Right lobe of liver (tissue), 6 donors: ENCODE measurements around the gene HMGN4. TPM values are rescaled to one million over a fixed set of nuclear protein-coding genes. Genes with fewer than 3 reads are reported as not detected.

Experiments used
- ATAC-seq, 4 donors: fragments of 200-7000 bp; cut with Tn5 transposase; one replicate each; pipeline ENCODE4 v1.9.1; 2020; ENCODE audit warnings: mild to moderate bottlenecking in 4 of 4, moderate library complexity in 4 of 4
- DNase-seq, 3 donors: peaks; one replicate each; pipeline ENCODE4 v3.0.0-alpha.2; 2020
- H3K27ac ChIP-seq, 3 donors: fragments of 200-600 bp; one replicate each; pipeline ENCODE4 v1.8.0; 2022
- H3K27me3 ChIP-seq, 2 donors: fragments of 200-600 bp; one replicate each; pipeline ENCODE4 v1.8.0; 2022
- H3K36me3 ChIP-seq, 4 donors: fragments of 200-600 bp; sonication (generic) in 1 of 4; one replicate each; pipeline versions ENCODE4 v1.5.1 to v1.8.0; 2017 to 2022; ENCODE audit warnings: control low read depth in 1 of 4
- H3K4me1 ChIP-seq, 4 donors: fragments of 200-600 bp; sonication (generic) in 1 of 4; one replicate each; pipeline versions ENCODE4 v1.5.1 to v1.8.0; 2017 to 2022; ENCODE audit warnings: control low read depth in 1 of 4
- H3K4me3 ChIP-seq, 3 donors: fragments of 200-600 bp; one replicate each; pipeline ENCODE4 v1.8.0; 2022
- H3K9me3 ChIP-seq, 4 donors: fragments of 200-600 bp; sonication (generic) in 1 of 4; one replicate each; pipeline versions ENCODE4 v1.5.1 to v1.8.0; 2017 to 2022; ENCODE audit warnings: control low read depth in 1 of 4
- POLR2A ChIP-seq: fragments of 450-650 bp; IDR thresholded peaks from one replicate; pipeline ENCODE4 v1.6.1; 2017; ENCODE audit warnings: antibody characterized with exemption, mild to moderate bottlenecking
- WGBS: methylation state at CpG from one replicate; pipeline ENCODE4 v1.1.6; 2018; ENCODE audit warnings: low coverage, low lambda C conversion rate; ENCODE audit not compliant: insufficient coverage; ENCODE audit errors: missing lambda C conversion rate; 5-methylcytosine and 5-hydroxymethylcytosine counted together
- intact Hi-C, 2 donors: fragments of 100-400 bp; cut with DNase I; formaldehyde crosslinking; loops; one replicate each; pipeline versions ENCODE4 v1.11.2 to v1.14.1; 2022
- long read RNA-seq: library from polyadenylated mRNA; unstranded; transcript quantifications from one replicate; pipeline ENCODE4 v2.0.0, GENCODE V29; 2019
- total RNA-seq, 6 experiments: library from RNA; depleted of rRNA in 2 of 6; stranded (reverse); fragments of >200 nt in 2 of 6; fragmentation: NEBNext Ultra II Directional in 3 of 6; extraction: Animal tissue kit (Norgen Biotek cat#: 25700) in 3 of 6; gene quantifications; one replicate each; pipeline versions ENCODE4 v1.1.0 to v1.2.4, GENCODE V29; 2016 to 2023
- TF ChIP-seq, protein P1 (sequence below), 4 donors: fragments of 200-600 bp in 3 of 4; fragments of 450-650 bp in 1 of 4; IDR thresholded peaks; one replicate each; pipeline versions ENCODE4 v1.5.1 to v1.8.0; 2016 to 2022; ENCODE audit warnings: antibody characterized with exemption in 4 of 4, mild to moderate bottlenecking in 2 of 4
- donor health status: DM: no; HTN: yes; CAD: no.
- donor health status: DM: no; HTN: no; CAD: no.
- donor health status: DM: no; HTN: no; CAD: no.
- donor health status: DM: no; HTN: yes; CAD: no.
- donor health status: DM: no; HTN: yes; CAD: no.

HMGN4 gene
- 10 to 100 TPM in 3 of 6 experiments, 1 to 10 TPM in 3; 5.8 to 13.2 (median 9.1) TPM for total RNA-seq
- long read RNA-seq, partial matches to known transcripts: 0 of 4 reads
- long read RNA-seq, other reads (novel, unspliced or antisense): 0 of 4 reads

DNA sequence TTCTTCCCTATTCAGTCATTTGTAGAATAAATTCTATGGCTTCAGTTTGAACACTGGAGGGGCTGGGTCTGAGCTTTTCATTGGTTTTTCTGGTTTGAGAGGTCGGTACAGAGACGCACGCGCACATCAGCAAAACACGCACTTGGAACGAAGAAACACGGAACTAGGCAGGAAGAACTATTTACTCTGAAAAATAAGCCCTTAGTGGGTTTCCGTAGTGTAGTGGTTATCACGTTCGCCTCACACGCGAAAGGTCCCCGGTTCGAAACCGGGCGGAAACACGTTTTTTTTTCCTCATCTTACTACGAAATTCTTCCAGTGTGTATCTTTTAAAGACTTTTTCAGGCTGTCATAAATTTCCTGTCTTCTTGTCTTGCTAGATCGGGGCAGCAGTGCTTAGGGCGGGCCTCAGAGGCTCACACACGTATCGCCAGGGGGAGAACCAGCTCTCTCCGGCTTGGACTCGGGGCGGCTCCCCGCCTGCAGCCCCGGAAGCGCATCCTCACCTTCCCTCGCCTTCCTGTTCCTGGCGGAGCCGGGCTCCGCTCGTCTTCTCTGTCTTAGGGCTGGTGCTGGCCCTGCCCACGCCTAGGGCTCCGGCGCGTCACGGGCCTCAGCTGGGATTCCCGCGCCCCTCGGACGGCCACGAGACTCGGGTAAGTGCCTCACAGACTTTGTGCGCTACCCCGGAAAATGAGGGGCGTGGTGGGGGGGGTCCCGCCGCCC, at the start of gene HMGN4:
HMGN4 (plus strand) TSS at position 521 of the 726 bp plus-strand sequence. CDS start 6,841 bp downstream, outside the sequence.
- WGBS: 0% methylated on average over 18 of the region's 49 CpGs
- H3K36me3 ChIP-seq: no peaks in the 10 kb centered on the region
- intact Hi-C loops: no loop called here

DNA sequence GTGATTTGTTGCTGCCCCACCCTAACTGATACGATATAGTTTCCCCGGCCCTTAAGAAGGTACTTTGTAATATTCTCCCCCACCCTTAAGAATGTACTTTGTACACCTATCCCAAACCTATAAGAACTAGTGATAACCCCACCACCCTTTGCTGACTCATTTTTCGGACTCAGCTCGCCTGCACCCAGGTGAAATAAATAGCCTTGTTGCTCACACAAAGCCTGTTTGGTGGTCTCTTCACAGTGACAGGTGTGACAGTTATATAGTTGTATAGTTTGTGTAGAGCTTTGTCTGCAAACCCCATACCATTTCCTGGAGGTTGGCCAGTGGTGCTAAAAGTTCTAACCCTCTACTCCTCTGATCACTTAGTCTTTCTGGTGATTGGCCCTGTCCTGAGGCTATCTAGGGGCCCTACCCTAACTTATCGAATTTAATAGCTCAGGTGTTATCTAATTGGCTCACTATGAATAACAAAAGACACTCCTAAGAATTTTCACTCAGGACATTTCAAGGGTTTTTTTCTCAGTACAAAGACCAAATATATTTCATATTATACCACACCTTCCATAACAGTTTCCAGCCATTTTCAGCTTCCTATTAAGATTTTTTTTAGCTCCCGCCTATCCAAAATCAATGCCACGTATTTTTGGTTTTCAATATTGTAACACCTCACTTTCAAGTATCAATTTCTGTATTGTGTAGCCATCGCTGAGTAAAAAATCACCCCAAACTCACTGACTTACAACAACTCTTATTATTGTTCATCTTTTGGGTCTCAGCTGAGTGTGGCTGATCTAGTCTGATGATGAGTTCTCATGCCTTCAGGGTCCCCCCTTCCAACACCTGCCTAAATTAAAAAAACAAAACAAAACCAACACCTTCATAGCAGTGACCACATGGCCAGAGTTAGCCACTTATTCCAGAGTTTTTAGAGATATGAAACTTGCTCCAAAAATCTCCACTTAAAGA, 47.9 kb upstream of the HMGN4 start:
- DNase-seq: no peak
- Histone ChIP-seq H3K36me3 (no peaks in the 10 kb centered on the region), H3K27ac (no peak overlapping the region), H3K4me3 (no peak overlapping the region), H3K4me1 (no peaks in the 10 kb centered on the region), H3K27me3 (no peaks in the 10 kb centered on the region), H3K9me3 (peaks cover 0 to 2% (median 0%) of the 10 kb centered on the region in 4 donors)
- 80% methylated on average over 8 of the region's 8 CpGs for WGBS
- intact Hi-C loops: no loop called here
- no peak for TF ChIP-seq POLR2A
- TF ChIP-seq, protein P1, sequence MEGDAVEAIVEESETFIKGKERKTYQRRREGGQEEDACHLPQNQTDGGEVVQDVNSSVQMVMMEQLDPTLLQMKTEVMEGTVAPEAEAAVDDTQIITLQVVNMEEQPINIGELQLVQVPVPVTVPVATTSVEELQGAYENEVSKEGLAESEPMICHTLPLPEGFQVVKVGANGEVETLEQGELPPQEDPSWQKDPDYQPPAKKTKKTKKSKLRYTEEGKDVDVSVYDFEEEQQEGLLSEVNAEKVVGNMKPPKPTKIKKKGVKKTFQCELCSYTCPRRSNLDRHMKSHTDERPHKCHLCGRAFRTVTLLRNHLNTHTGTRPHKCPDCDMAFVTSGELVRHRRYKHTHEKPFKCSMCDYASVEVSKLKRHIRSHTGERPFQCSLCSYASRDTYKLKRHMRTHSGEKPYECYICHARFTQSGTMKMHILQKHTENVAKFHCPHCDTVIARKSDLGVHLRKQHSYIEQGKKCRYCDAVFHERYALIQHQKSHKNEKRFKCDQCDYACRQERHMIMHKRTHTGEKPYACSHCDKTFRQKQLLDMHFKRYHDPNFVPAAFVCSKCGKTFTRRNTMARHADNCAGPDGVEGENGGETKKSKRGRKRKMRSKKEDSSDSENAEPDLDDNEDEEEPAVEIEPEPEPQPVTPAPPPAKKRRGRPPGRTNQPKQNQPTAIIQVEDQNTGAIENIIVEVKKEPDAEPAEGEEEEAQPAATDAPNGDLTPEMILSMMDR (IDR thresholded peaks at IDR 0.05): no peak
- no peak for ATAC-seq

More for the DNA sequence above, at the start of gene HMGN4:
- H3K4me3 ChIP-seq: peak within 1 kb of the TSS; percentile 71 to 81 (median 75)
- peak; percentile 75 to 82 (median 81) for DNase-seq
- H3K27me3 ChIP-seq: no peaks in the 10 kb centered on the region
- peak; percentile 80 to 84 (median 82) for ATAC-seq
- H3K27ac ChIP-seq: peak within 1 kb of the TSS; percentile 65 to 82 (median 81)
- TF ChIP-seq, protein P1 (IDR thresholded peaks at IDR 0.05): no peak
- peak; percentile 56 for TF ChIP-seq POLR2A
- peaks cover 0 to 11% (median 2%) of the 10 kb centered on the region in 4 donors for H3K4me1 ChIP-seq
- H3K9me3 ChIP-seq: no peaks in the 10 kb centered on the region

DNA sequence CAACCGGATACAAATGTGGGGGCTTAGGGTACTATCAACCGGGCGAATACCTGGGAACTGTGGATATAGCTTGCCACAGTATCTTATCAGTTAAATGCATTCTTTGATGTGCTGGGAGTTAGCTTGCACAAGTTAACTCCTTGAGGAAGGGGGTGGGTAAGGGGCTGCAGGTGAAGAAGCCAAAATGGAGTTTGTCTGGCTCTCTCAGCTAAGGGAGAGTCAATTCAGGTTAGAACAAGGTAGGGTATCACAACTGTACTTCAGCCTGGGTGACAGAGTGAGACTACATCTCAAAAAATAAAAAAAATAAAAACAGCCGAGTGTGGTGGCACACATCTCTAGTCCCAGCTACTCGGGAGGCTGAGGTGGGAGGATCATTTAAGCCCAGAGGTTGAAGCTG, 46.6 kb upstream of the HMGN4 start:
- intact Hi-C loops: no loop called here
- H3K4me3 ChIP-seq: no peak overlapping the region
- WGBS: 74% methylated on average over 5 of the region's 5 CpGs
- DNase-seq (no peak), ATAC-seq (no peak)
- H3K27ac ChIP-seq: no peak overlapping the region
- TF ChIP-seq, protein P1 (IDR thresholded peaks at IDR 0.05): no peak
- no peak for TF ChIP-seq POLR2A
- H3K36me3 ChIP-seq: no peaks in the 10 kb centered on the region
- peaks cover 0 to 2% (median 0%) of the 10 kb centered on the region in 4 donors for H3K9me3 ChIP-seq
- H3K4me1 ChIP-seq: no peaks in the 10 kb centered on the region
- H3K27me3 ChIP-seq: no peaks in the 10 kb centered on the region

DNA sequence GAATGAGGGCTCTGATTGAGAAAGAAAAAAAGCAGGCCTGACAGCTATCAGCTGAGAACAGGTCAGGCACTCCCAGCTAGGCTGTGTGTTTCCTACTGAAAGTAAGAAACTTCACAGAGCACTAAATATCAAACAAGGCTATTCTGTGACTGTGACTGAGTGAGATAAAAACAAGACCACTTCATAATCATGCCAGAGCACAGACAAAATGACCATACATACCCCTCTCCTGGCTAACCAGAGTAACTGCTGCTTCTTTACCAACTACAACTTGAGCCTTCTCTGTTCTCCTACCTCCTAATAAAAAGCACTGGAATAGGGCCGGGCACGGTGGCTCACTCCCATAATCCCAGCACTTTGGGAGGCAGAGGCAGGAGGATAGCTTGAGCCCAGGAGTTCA, 44.9 kb upstream of the HMGN4 start:
- H3K9me3 ChIP-seq: no peaks in the 10 kb centered on the region
- TF ChIP-seq POLR2A: no peak
- TF ChIP-seq, protein P1 (IDR thresholded peaks at IDR 0.05): no peak
- WGBS: 77% methylated on average over 2 of the region's 2 CpGs
- no peak overlapping the region for H3K27ac ChIP-seq
- intact Hi-C loops: no loop called here
- no peaks in the 10 kb centered on the region for H3K27me3 ChIP-seq
- ATAC-seq (peak in 1 of 4 donors; percentile 35), DNase-seq (no peak)
- no peaks in the 10 kb centered on the region for H3K4me1 ChIP-seq
- H3K4me3 ChIP-seq: no peak overlapping the region
- no peaks in the 10 kb centered on the region for H3K36me3 ChIP-seq
